Activated T-helper 9 cell treated with anti-CD3 and anti-CD28 coated beads, Interleukin-2, amount 50 U/mL, for 16 hours (primary cell): ENCODE results near the gene ADAMTS16.

Source experiments
- DNase-seq: peaks from one replicate; pipeline ENCODE4 v3.0.0-alpha.2; 2020; ENCODE audit warnings: low read depth

Gene ADAMTS16

GRCh38 chr5:5289537-5289936, 149.4 kb downstream of the ADAMTS16 start:
- no peak for DNase-seq

GRCh38 chr5:5290674-5291334, 150.7 kb downstream of the ADAMTS16 start:
- no peak for DNase-seq

DNA sequence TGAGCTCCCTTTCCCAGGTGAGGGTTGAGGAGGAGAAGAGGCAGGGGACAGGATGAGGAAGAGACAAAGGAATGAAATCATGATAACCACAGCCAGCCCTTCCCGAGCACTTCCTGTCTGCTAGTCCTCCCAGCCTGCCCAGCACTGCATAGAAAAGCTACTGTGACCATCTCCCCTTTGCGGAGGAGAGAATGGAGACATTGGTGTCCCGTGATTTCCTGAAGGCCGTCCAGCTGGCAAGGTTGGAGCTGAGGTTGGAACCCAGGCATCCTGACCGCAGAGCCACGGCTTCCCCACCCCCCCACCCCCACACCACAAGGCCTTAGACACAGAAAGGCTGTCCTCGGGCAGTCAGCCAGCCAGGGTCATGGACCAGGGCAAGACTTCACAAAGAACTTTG, 151.2 kb downstream of the ADAMTS16 start:
- DNase-seq = no peak

- no peak for DNase-seq
Measured at GRCh38 chr5:5293029-5293428, 152.9 kb downstream of the ADAMTS16 start.

GRCh38 chr5:5294429-5294828, 154.3 kb downstream of the ADAMTS16 start:
- no peak for DNase-seq

- DNase-seq = no peak
Measured at GRCh38 chr5:5295351-5295750, 155.2 kb downstream of the ADAMTS16 start.

DNA sequence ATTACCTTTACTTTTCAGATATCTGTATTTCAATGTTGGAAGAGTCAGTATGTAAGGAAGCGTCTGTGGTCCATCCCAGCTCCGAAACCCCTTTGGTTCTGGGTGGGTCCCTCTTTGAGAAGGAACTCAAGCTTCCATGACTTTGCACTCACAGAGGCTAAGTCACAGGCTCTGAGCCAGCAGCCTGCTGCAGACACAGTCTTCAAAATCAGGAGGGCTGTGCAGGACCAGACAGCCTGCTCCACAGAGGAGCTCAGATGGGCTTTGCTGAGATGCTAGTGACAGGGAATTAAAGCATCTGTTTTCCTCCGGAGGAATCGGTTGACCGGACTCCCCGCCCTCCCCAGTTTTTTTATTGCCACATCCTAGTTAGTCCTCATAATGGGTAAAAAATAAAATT, 155.9 kb downstream of the ADAMTS16 start:
- no peak for DNase-seq

- DNase-seq = no peak
Measured at GRCh38 chr5:5297432-5298067, 157.4 kb downstream of the ADAMTS16 start.

DNA sequence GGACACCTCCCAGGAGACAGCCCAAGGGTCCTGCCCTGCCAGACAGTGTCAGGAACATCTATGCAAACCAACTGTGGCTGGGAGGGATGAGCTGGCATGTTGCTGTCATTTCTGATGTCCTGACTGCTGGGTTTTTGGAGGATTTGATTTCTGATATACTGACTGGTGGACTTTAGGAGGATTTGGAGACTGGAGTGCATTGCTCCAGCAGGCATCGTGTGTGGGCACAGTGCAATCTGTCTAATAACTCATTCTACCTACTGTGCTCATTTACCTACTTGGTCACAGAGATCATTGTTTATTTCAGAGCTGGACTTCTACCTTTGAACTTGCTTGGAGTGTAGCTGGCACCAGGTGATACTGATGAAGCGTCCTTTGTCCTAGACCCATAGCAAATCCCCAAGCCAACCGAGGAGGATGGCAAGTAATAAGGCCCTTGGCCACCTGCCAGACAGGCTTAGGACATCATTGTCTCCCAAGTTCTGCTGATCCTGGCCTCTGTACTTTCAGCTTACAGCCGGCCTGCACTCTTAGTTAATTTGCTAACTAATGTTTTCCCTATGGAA, 158.0 kb downstream of the ADAMTS16 start:
- DNase-seq = no peak

DNA sequence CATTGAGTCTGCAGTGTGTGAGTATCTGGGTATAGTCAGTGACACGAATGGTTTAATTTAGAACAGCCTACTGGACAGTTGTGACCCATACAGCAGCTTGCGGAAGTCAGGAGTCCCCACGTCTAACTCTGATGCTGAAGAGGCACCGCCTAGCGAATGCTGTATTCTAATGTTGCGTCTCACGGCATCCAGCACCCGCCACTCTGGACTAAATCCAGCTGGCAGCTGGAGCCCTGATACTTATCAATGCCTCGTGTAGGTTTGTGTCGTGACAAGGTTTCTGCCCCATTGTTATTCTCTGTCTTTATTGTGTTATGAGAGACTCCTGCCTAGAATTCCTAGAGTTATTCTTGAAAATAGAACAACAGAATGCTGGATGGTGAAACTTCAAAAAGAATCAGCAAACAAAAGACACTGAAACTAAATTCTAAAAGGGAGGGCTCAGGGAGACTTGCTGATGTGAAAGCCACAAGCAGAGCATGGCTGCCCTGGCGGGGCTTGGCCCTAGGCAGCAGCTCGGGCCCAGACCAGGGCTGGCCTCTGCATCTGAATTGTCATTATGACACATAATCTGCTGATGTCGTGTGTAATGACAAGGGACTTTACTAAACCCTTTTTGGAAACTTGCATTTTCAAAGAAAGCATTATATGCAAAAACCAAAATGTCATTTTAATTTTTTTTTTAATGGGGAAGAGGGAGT, 158.9 kb downstream of the ADAMTS16 start:
- DNase-seq = no peak

GRCh38 chr5:5301176-5301575, 161.0 kb downstream of the ADAMTS16 start:
- DNase-seq = no peak

DNA sequence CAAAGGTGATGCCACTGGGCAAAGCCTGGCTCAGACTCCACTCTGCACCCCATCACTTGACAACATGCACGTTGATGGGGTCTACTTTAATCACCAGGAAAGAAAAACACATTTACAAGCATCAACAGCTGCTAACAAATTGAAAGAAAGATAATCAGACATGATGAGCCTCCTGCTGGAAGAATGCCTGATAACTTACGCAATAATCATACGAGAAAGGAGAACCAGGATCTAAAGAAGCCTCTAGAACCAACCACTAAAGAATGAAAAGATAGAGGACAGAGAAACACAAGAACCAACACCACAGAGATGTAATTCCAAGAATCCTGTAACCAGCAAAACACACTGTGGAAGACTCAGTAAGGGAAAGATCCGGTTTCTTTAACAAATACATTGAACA, 162.1 kb downstream of the ADAMTS16 start:
- DNase-seq = no peak

DNA sequence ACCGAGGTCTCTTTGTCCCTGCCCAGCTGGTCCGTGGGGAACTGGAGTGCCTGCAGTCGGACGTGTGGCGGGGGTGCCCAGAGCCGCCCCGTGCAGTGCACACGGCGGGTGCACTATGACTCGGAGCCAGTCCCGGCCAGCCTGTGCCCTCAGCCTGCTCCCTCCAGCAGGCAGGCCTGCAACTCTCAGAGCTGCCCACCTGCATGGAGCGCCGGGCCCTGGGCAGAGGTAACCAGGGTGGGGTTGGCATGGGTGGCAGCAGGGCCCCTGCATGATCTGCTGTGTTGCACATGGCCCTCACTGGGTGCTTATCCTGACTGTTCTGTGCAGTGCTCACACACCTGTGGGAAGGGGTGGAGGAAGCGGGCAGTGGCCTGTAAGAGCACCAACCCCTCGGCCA, 163.1 kb downstream of the ADAMTS16 start:
- no peak for DNase-seq

DNA sequence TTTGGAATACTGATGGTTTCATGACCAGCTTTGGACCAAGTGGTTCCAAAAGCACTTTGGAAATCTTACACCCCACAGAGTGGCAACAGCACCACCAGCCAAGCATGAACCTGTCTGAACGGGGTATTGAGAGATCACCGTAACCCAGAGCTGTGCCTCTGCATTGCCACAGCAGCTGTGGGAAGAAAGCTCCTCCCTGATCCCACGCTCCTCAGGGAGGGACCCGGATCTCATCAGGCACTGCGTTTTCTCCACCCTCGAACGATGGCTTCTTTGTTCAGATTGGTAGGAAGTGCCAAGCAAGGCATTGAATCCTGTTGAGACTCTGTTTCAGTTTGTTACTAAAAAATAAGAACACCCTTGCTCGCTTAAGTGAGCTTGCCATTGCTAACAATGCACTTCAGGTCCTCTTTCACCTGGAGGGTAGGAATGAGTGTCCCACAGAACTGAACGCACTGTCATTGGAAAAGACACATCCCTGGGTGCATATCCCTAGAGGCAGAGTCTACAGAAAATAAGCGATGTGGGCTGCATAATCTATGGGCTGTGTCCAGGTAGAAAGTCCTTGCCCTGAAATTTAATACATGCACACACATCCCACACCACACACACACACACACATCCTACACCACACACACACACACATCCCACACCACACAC, 164.4 kb downstream of the ADAMTS16 start:
- DNase-seq = no peak

DNA sequence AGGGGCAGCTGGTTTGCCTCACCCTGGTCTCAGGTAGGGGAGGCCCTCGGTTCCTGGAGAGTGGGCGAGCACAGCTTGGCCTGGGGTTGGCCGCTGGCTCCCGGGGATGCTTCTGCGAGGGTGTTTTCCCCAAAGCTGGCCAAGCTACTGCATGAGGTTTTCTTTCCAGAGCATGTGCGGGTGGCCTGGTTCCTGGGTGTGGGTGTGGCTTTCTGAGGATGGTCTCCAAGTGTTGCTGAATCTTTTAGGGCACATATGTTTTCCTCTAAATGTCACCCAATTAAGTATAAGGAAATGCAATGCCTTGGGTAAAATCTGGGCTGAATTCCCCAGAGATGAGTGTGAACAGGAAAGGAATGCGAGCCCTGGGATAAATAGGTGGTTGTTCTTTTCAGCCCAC, 166.6 kb downstream of the ADAMTS16 start:
- no peak for DNase-seq

GRCh38 chr5:5308319-5308718, 168.2 kb downstream of the ADAMTS16 start:
- no peak for DNase-seq

- DNase-seq = no peak
Measured at GRCh38 chr5:5309645-5310044, 169.5 kb downstream of the ADAMTS16 start.

GRCh38 chr5:5313101-5313635, 173.0 kb downstream of the ADAMTS16 start:
- DNase-seq = no peak

DNA sequence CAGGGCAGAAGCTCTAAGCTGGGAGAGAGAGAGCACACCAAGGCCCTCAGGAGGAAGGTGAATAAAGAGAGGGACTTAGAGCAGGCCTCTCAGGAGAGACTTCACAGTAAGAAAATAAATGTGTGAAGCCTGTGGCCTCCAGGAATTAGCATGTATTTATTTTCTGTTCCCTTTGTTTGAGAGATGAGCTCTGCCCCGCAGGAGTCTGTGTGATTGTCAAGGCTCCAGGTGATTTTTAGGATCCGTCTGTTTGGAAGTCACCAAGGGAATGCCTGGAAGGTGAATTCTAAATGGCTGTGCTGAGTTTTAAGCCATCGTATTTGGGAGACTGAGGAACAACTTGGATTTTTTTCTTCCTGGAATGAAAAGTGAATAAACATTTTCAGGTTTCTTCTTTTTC, 174.0 kb downstream of the ADAMTS16 start:
- no peak for DNase-seq

DNA sequence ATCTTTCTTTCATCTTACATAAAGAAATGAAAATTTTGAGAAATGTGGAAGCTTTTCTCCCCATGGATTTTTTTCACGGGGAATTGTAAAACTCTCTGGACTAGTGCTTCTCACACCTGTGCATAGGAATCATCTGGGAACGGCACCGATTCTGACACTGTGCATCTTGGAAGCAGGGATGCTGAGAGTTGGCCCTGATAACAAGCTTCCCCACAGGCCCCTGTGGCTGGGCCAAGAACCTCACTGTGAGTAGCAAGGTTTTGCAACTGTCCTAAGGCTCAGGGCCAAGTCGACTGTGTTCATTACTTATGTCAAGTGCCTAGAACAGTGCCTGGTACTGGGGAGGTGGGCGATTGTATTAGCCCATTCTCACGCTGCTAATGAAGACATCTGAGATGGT, 174.5 kb downstream of the ADAMTS16 start:
- DNase-seq = no peak

- no peak for DNase-seq
Measured at GRCh38 chr5:5315068-5315980, 175.2 kb downstream of the ADAMTS16 start.
